GM18868 (cell line): ENCODE results near the gene GPR158.
A peak's percentile ranks its signal among the peaks of the same experiment; 100 is the strongest.

Source experiments
- ATAC-seq: cut with Tn5 transposase; IDR thresholded peaks from one replicate; pipeline ENCODE4 v1.9.1; 2021; ENCODE audit warnings: mild to moderate bottlenecking, moderate library complexity; ENCODE audit not compliant: unreplicated experiment

The GPR158 gene

GRCh38 chr10:25206693-25207414, 32.1 kb downstream of the GPR158 start:
- no peak for ATAC-seq

- ATAC-seq = no peak
Measured at GRCh38 chr10:25209618-25210017, 34.8 kb downstream of the GPR158 start.

GRCh38 chr10:25210265-25210664, 35.5 kb downstream of the GPR158 start:
- no peak for ATAC-seq

- ATAC-seq = no peak
Measured at GRCh38 chr10:25220156-25220555, 45.4 kb downstream of the GPR158 start.

GRCh38 chr10:25222085-25222660, 47.4 kb downstream of the GPR158 start:
- ATAC-seq = no peak

GRCh38 chr10:25226775-25227682, 52.2 kb downstream of the GPR158 start:
- peak; percentile 78 for ATAC-seq

GRCh38 chr10:25231751-25232150, 57.0 kb downstream of the GPR158 start:
- no peak for ATAC-seq

- ATAC-seq = no peak
Measured at GRCh38 chr10:25232204-25232603, 57.4 kb downstream of the GPR158 start.

- no peak for ATAC-seq
Measured at GRCh38 chr10:25245165-25245564, 70.4 kb downstream of the GPR158 start.

- ATAC-seq = no peak
Measured at GRCh38 chr10:25257646-25258045, 82.8 kb downstream of the GPR158 start.

- no peak for ATAC-seq
Measured at GRCh38 chr10:25261110-25261509, 86.3 kb downstream of the GPR158 start.

- no peak for ATAC-seq
Measured at GRCh38 chr10:25261558-25261957, 86.8 kb downstream of the GPR158 start.

GRCh38 chr10:25263931-25264330, 89.1 kb downstream of the GPR158 start:
- no peak for ATAC-seq

- ATAC-seq = no peak
Measured at GRCh38 chr10:25278180-25278579, 103.4 kb downstream of the GPR158 start.

GRCh38 chr10:25280076-25280475, 105.3 kb downstream of the GPR158 start:
- no peak for ATAC-seq

GRCh38 chr10:25280573-25280972, 105.8 kb downstream of the GPR158 start:
- ATAC-seq = no peak

GRCh38 chr10:25285809-25286208, 111.0 kb downstream of the GPR158 start:
- no peak for ATAC-seq

- ATAC-seq = no peak
Measured at GRCh38 chr10:25288181-25288580, 113.4 kb downstream of the GPR158 start.

- no peak for ATAC-seq
Measured at GRCh38 chr10:25294032-25294926, 119.5 kb downstream of the GPR158 start.

GRCh38 chr10:25296324-25296723, 121.5 kb downstream of the GPR158 start:
- ATAC-seq = no peak

GRCh38 chr10:25297466-25297865, 122.7 kb downstream of the GPR158 start:
- ATAC-seq = no peak
